RWPE2 (cell line): ENCODE results near the gene C14orf93.

Experiments
- ATAC-seq: fragments of 200-7000 bp; cut with Tn5 transposase; 3 replicates; pipeline ENCODE4 v1.9.1; 2021; ENCODE audit warnings: low read depth
- DNase-seq: peaks from one replicate; pipeline ENCODE4 v3.0.0-alpha.2; 2020; ENCODE audit warnings: low spot score
- H3K27ac ChIP-seq: fragments of 450-650 bp; 2 replicates; pipeline ENCODE4 v1.5.1; 2017; ENCODE audit warnings: mild to moderate bottlenecking; ENCODE audit not compliant: poor library complexity, severe bottlenecking
- H3K27me3 ChIP-seq: fragments of 250-450 bp; sonication (Bioruptor Pico); 2 replicates; pipeline ENCODE4 v1.5.1; 2021; ENCODE audit warnings: mild to moderate bottlenecking, moderate library complexity; ENCODE audit not compliant: insufficient read depth, poor library complexity, severe bottlenecking
- H3K36me3 ChIP-seq: fragments of 250-450 bp; sonication (Bioruptor Pico); 2 replicates; pipeline ENCODE4 v1.5.1; 2020; ENCODE audit warnings: low read depth, mild to moderate bottlenecking, moderate library complexity
- H3K4me1 ChIP-seq: fragments of 250-450 bp; sonication (Bioruptor Pico); 2 replicates; pipeline ENCODE4 v1.5.1; 2021; ENCODE audit warnings: mild to moderate bottlenecking, moderate library complexity; ENCODE audit not compliant: insufficient read depth, poor library complexity, severe bottlenecking
- H3K4me3 ChIP-seq: fragments of 250-450 bp; sonication (Bioruptor Pico); 2 replicates; pipeline ENCODE4 v1.5.1; 2021; ENCODE audit warnings: mild to moderate bottlenecking, moderate library complexity; ENCODE audit not compliant: severe bottlenecking
- H3K9me3 ChIP-seq: fragments of 250-450 bp; sonication (Bioruptor Pico); 2 replicates; pipeline ENCODE4 v1.5.1; 2021; ENCODE audit warnings: mild to moderate bottlenecking, moderate library complexity; ENCODE audit not compliant: severe bottlenecking
- TF ChIP-seq, protein P1 (sequence below): fragments of 450-650 bp; IDR thresholded peaks from one replicate; pipeline ENCODE4 v1.5.1; 2017; ENCODE audit warnings: mild to moderate bottlenecking, moderate library complexity; ENCODE audit not compliant: poor library complexity, severe bottlenecking

The C14orf93 gene

DNA sequence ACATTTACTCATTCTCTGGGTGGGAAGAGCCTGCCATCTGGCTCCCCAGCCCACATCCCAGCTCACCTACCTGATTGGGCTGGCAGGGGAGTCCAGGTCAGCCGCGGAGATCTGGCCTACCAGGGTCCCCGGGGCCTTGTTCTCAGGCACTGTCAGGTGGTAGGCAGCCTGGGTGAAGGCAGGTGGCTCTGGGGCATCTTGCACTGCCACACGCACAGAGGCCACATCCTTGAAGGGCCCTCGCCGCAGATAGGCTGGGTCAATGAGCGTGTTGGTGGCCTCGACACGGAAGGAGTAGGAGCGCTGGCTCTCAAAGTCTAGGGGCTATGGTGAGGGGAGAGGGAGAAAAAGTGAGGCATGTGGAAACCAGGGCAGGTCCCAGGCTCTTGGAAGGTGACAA lies 43.5 kb upstream of the C14orf93 start:
- DNase-seq, result peak; percentile 60
- no peaks in the 10 kb centered on the region for H3K27me3 ChIP-seq
- TF ChIP-seq, protein P1, sequence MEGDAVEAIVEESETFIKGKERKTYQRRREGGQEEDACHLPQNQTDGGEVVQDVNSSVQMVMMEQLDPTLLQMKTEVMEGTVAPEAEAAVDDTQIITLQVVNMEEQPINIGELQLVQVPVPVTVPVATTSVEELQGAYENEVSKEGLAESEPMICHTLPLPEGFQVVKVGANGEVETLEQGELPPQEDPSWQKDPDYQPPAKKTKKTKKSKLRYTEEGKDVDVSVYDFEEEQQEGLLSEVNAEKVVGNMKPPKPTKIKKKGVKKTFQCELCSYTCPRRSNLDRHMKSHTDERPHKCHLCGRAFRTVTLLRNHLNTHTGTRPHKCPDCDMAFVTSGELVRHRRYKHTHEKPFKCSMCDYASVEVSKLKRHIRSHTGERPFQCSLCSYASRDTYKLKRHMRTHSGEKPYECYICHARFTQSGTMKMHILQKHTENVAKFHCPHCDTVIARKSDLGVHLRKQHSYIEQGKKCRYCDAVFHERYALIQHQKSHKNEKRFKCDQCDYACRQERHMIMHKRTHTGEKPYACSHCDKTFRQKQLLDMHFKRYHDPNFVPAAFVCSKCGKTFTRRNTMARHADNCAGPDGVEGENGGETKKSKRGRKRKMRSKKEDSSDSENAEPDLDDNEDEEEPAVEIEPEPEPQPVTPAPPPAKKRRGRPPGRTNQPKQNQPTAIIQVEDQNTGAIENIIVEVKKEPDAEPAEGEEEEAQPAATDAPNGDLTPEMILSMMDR, result no peak
- H3K4me1 ChIP-seq, result no peaks in the 10 kb centered on the region
- no peak overlapping the region for H3K27ac ChIP-seq
- no peak overlapping the region for H3K4me3 ChIP-seq
- H3K9me3 ChIP-seq, result no peaks in the 10 kb centered on the region
- H3K36me3 ChIP-seq, result peaks cover 3% of the 10 kb centered on the region
- ATAC-seq, result no peak

DNA sequence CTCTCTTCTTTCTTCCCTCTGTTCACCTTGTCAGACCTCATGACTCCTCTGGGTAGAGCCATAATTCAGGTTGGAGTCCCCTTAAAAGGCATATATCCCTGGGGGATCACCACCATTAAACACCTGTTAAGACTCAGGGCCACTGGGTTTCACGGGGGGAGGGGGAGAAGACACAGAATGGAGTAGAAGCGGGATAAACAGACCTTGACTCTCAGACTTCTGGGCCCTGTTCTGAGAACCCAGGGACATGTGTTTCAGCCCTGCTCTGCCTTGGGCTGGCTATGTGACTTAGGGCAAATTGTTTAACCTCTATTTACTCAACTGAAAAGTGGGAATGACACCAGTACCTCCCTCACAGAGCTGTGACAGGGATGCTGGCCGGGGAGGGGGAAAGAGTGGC lies 42.7 kb upstream of the C14orf93 start:
- no peaks in the 10 kb centered on the region for H3K9me3 ChIP-seq
- ATAC-seq, result no peak
- no peaks in the 10 kb centered on the region for H3K36me3 ChIP-seq
- DNase-seq, result no peak
- H3K27ac ChIP-seq, result no peak overlapping the region
- no peak overlapping the region for H3K4me3 ChIP-seq
- no peaks in the 10 kb centered on the region for H3K27me3 ChIP-seq
- H3K4me1 ChIP-seq, result no peaks in the 10 kb centered on the region
- TF ChIP-seq, protein P1, result no peak

DNA sequence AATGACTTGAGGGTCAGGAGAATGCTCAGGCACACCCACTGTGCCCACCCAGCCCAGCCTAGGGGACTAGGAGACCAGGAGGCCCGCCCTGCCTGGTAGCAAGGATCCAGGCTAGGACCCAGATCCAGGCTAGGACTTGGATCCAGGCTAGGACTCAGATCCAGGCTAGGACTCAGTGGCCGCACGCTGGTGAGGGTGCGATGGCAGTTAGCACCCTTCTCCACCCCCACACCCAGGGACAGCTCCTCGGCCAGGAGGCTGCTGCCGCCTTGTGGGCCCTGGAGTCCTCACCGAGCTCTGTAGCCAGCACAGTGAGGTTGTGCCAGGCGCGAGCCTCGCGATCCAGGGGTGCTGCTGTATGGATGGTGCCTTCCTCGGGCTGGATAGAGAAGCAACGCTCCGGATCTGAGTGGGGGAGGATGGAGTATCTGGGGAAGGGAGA lies 42.3 kb upstream of the C14orf93 start:
- Histone ChIP-seq H3K9me3 (no peaks in the 10 kb centered on the region), H3K4me1 (no peaks in the 10 kb centered on the region), H3K27me3 (no peaks in the 10 kb centered on the region), H3K4me3 (no peak overlapping the region), H3K36me3 (no peaks in the 10 kb centered on the region), H3K27ac (no peak overlapping the region)
- ATAC-seq (no peak), DNase-seq (peak; percentile 66)
- TF ChIP-seq, protein P1, result peak; percentile 15

DNA sequence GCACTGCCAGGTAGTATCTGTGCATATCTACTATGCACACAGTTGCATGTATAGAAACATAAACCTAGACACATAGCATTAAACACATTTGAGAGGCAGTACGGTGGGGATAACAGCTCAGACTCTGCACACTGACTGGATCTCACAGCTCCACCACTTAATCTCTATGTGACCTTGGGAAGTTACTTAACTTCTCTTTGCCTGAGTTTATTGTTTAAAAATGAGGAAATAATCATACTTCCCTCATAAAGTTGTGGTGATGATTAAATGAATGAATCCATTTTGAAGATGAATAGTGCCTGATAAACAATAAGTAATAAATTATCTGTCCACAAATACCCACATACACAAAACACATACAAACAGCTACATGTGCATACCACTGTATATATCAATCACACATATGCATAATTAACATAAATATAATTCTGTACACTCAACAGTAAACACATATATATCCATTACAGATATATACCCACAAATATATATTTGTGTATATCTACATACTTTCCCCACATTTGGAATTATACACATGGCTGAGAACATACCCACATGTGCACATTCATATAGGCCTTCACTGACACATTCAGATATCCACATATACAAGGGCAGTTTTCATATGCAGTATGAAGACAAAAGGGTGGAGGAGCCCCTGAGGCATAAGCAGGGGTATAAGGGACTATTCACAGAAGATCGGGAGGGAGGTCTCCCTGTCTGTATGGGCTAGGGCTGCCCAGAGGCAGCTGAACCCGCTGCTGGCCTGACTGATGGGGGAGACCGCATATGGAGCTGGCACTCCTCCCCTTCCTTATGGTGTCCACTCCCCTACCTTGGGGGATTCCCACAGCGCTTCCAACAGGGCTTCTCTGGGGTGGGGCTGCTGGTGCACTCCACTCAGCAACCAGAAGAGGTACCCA lies 41.5 kb upstream of the C14orf93 start:
- ATAC-seq (no peak), DNase-seq (no peak)
- Histone ChIP-seq H3K4me1 (no peaks in the 10 kb centered on the region), H3K36me3 (no peaks in the 10 kb centered on the region), H3K27me3 (no peaks in the 10 kb centered on the region), H3K9me3 (no peaks in the 10 kb centered on the region), H3K4me3 (no peak overlapping the region), H3K27ac (no peak overlapping the region)
- TF ChIP-seq, protein P1, result no peak

DNA sequence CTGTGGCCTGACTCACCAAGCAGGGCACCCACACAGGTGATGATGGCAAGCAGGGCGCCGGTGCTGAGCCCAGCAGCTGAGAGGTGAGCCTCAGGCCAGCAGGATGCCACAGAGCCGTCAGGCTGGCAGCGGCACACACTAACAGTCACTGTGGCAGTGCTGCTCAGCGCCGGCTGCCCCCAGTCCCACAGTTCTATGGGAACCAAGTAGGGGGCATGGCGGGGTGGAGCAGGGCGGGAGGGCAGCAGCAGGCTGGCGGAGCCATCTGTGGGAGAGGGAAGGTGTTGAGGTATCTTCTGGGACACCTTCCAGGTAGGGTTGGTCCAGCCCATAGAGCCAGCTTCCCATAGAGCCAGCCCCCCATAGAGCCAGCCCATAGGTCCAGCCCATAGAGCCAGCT lies 39.1 kb upstream of the C14orf93 start:
- no peaks in the 10 kb centered on the region for H3K4me1 ChIP-seq
- H3K4me3 ChIP-seq, result no peak overlapping the region
- H3K9me3 ChIP-seq, result no peaks in the 10 kb centered on the region
- H3K36me3 ChIP-seq, result no peaks in the 10 kb centered on the region
- no peaks in the 10 kb centered on the region for H3K27me3 ChIP-seq
- no peak overlapping the region for H3K27ac ChIP-seq
- no peak for ATAC-seq
- no peak for DNase-seq
- TF ChIP-seq, protein P1, result no peak
